Measurements from ENCODE around the gene CLCNKA. TPM values are rescaled to one million over a fixed set of nuclear protein-coding genes. Genes with fewer than 3 reads are reported as not detected.
"Not testable (repeated sequence)": the region's sequence is repeated elsewhere in the genome, so short reads cannot be mapped to it uniquely, and the experiment has no call there.

Gene CLCNKA
- total RNA-seq, 1 donor from 2014 or later: 1.6 TPM

GRCh38 chr1:16061266-16061665, 39.4 kb downstream of the CLCNKA start:
- H3K4me3 Mint-ChIP-seq: peak overlapping the region; percentile 60
- H3K27me3 Mint-ChIP-seq: peaks cover 3% of the 10 kb centered on the region
- H3K27ac Mint-ChIP-seq: peak overlapping the region; percentile 9
- no peak for DNase-seq (ENCODE audit: extremely low spot score, unreplicated experiment)
- no peak for TF ChIP-seq CTCF (conservative IDR thresholded peaks at IDR 0.05)
- H3K4me1 Mint-ChIP-seq (ENCODE audit: unreplicated experiment): peaks cover 30% of the 10 kb centered on the region
- no peaks in the 10 kb centered on the region for H3K9me3 Mint-ChIP-seq
- H3K36me3 Mint-ChIP-seq: no peaks in the 10 kb centered on the region

- not testable (repeated sequence) for H3K36me3 Mint-ChIP-seq; DNase-seq (ENCODE audit: extremely low spot score, unreplicated experiment); H3K9me3 Mint-ChIP-seq; H3K27ac Mint-ChIP-seq; H3K4me3 Mint-ChIP-seq; H3K27me3 Mint-ChIP-seq
- H3K4me1 Mint-ChIP-seq (ENCODE audit: unreplicated experiment): peaks cover 29% of the 10 kb centered on the region
These were observed 40.3 kb downstream of the CLCNKA start for GRCh38 chr1:16061989-16062686.

- H3K36me3 Mint-ChIP-seq; H3K27ac Mint-ChIP-seq; H3K4me3 Mint-ChIP-seq; DNase-seq (ENCODE audit: extremely low spot score, unreplicated experiment); H3K27me3 Mint-ChIP-seq; H3K9me3 Mint-ChIP-seq: not testable (repeated sequence)
- peaks cover 34% of the 10 kb centered on the region for H3K4me1 Mint-ChIP-seq (ENCODE audit: unreplicated experiment)
These were observed 40.8 kb downstream of the CLCNKA start for GRCh38 chr1:16062687-16063075.

- H3K27ac Mint-ChIP-seq: peak overlapping the region; percentile 57
- no peak overlapping the region for H3K4me3 Mint-ChIP-seq
- H3K27me3 Mint-ChIP-seq: peaks cover 3% of the 10 kb centered on the region
- no peaks in the 10 kb centered on the region for H3K36me3 Mint-ChIP-seq
- peaks cover 35% of the 10 kb centered on the region for H3K4me1 Mint-ChIP-seq (ENCODE audit: unreplicated experiment)
- no peak for TF ChIP-seq CTCF (conservative IDR thresholded peaks at IDR 0.05)
- no peaks in the 10 kb centered on the region for H3K9me3 Mint-ChIP-seq
- no peak for DNase-seq (ENCODE audit: extremely low spot score, unreplicated experiment)
These were observed 41.5 kb downstream of the CLCNKA start for GRCh38 chr1:16063226-16063829.

- peak overlapping the region; percentile 57 for H3K27ac Mint-ChIP-seq
- no peaks in the 10 kb centered on the region for H3K9me3 Mint-ChIP-seq
- no peak overlapping the region for H3K4me3 Mint-ChIP-seq
- H3K4me1 Mint-ChIP-seq (ENCODE audit: unreplicated experiment): peaks cover 35% of the 10 kb centered on the region
- peaks cover 3% of the 10 kb centered on the region for H3K27me3 Mint-ChIP-seq
- no peak for DNase-seq (ENCODE audit: extremely low spot score, unreplicated experiment)
- no peaks in the 10 kb centered on the region for H3K36me3 Mint-ChIP-seq
- TF ChIP-seq CTCF (conservative IDR thresholded peaks at IDR 0.05): no peak
These were observed 42.1 kb downstream of the CLCNKA start for GRCh38 chr1:16063921-16064320.

GRCh38 chr1:16064536-16065268, 42.9 kb downstream of the CLCNKA start:
- Mint-ChIP-seq H3K4me1 (ENCODE audit: unreplicated experiment) (peaks cover 35% of the 10 kb centered on the region), H3K4me3 (no peak overlapping the region), H3K9me3 (no peaks in the 10 kb centered on the region), H3K36me3 (no peaks in the 10 kb centered on the region), H3K27me3 (peaks cover 3% of the 10 kb centered on the region), H3K27ac (peak overlapping the region; percentile 44)
- TF ChIP-seq CTCF (conservative IDR thresholded peaks at IDR 0.05): no peak
- no peak for DNase-seq (ENCODE audit: extremely low spot score, unreplicated experiment)
